ENCODE measurements around the gene SURF4. TPM values are rescaled to one million over a fixed set of nuclear protein-coding genes. Genes with fewer than 3 reads are reported as not detected.
"Not testable (repeated sequence)": the region's sequence is repeated elsewhere in the genome, so short reads cannot be mapped to it uniquely, and the experiment has no call there.

Gene SURF4
- total RNA-seq, 1 donor from 2014 or later: 66.5 TPM

GRCh38 chr9:133323991-133324703 lies 51.7 kb downstream of the SURF4 start:
- ATAC-seq (no peak), DNase-seq (no peak)

DNA sequence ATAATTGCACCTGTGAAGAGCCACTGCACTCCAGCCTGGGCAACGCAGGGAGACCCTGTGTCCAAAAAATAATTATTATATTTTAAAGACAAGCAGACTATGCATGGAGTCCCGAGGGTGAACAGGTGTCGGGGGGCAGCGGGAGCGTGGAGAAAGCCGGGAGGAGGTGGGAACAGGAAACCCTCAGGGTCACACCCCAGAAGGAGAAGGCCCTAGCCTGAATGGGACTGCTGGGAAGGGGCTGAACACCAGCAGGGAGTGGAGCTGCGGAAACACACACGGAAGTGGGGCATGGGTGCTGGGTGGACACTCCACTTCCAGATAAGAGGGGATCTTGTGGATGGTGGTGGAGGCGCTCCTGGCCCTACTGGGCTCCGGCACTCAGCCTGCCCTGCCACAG lies 52.6 kb downstream of the SURF4 start:
- ATAC-seq (no peak), DNase-seq (no peak)
- intact Hi-C loops (cut with micrococcal nuclease): no loop called here

More at GRCh38 chr9:133323991-133324703, 51.7 kb downstream of the SURF4 start:
- intact Hi-C loops (cut with micrococcal nuclease): no loop called here

- intact Hi-C loops (cut with micrococcal nuclease): no loop called here
Measured at GRCh38 chr9:133322701-133323100, 53.2 kb downstream of the SURF4 start.

GRCh38 chr9:133321411-133321935 lies 54.4 kb downstream of the SURF4 start:
- ATAC-seq (no peak), DNase-seq (no peak)
- intact Hi-C loops (cut with micrococcal nuclease): no loop called here

More at GRCh38 chr9:133322701-133323100, 53.2 kb downstream of the SURF4 start:
- no peak for ATAC-seq
- no peak for DNase-seq

- DNase-seq: no peak
- intact Hi-C loops (cut with micrococcal nuclease): no loop called here
- no peak for ATAC-seq
Measured at GRCh38 chr9:133320421-133320881, 55.4 kb downstream of the SURF4 start.

DNA sequence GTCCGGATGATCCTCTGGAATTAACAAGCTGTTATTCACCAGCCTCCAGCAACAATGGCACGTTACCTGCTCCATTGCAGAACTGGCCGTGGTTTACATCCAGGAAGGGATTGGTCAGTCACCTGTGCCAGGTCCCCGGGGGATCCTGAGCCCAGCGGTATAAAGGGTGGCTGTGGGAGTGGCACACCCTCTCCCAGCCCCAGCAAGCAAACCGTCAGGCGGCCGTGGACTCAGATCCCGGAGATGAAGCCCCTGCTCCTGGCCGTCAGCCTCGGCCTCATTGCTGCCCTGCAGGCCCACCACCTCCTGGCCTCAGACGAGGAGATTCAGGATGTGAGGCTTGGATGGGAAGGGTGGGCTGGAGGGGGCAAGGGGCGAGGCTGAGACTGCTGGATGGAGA lies 58.3 kb downstream of the SURF4 start:
- DNase-seq; ATAC-seq; intact Hi-C loops (cut with micrococcal nuclease): not testable (repeated sequence)

DNA sequence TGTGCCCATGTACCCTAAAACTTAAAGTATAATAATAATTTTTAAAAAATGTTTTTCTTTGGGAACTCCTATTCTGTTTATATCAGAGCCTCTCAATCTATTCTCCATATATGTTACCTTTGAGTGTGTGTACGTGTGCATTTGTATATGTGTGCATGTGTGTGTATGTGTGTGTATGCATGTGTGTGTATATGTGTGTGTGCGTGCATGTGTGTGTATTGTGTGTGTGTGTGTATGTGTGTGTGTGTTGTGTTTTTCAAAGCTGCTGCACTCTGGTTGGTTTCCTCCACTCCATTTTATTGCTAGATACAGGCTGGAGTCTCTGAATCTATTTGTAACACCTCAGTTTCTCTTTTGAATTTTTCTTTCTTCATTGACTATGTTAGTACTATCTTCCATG lies 59.9 kb downstream of the SURF4 start:
- ATAC-seq: no peak
- DNase-seq: no peak
- intact Hi-C loops (cut with micrococcal nuclease): no loop called here

Other genes starting within 250 kb of the SURF4 start
- gene GBGT1, start 212.1 kb downstream of the SURF4 start, total RNA-seq: 6.2 TPM
- gene OBP2B, start 166.8 kb downstream of the SURF4 start, total RNA-seq: not detected
- gene ABO, start 100.9 kb downstream of the SURF4 start, total RNA-seq: 1.7 TPM
- 11.9 TPM for gene SURF6, start 39.9 kb downstream of the SURF4 start, total RNA-seq
- 21.5 TPM for gene MED22, start 27.9 kb downstream of the SURF4 start, total RNA-seq
- gene RPL7A, start 27.8 kb downstream of the SURF4 start, total RNA-seq: 898 TPM
- gene SURF1, start 19.6 kb downstream of the SURF4 start, total RNA-seq: 64.3 TPM
- 14.5 TPM for gene SURF2, start 19.5 kb downstream of the SURF4 start, total RNA-seq
- 0.17 TPM for gene STKLD1, start 306 bp upstream of the SURF4 start, total RNA-seq
- 18.7 TPM for gene REXO4, start 42.0 kb upstream of the SURF4 start, total RNA-seq
- gene ADAMTS13, start 46.3 kb upstream of the SURF4 start, total RNA-seq: 3.1 TPM
- 11.8 TPM for gene CACFD1, start 83.9 kb upstream of the SURF4 start, total RNA-seq
- 2.4 TPM for gene SLC2A6, start 103.0 kb upstream of the SURF4 start, total RNA-seq
- gene MYMK, start 148.9 kb upstream of the SURF4 start, total RNA-seq: not detected
- 5.1 TPM for gene ADAMTSL2, start 158.6 kb upstream of the SURF4 start, total RNA-seq
- gene FAM163B, start 233.3 kb upstream of the SURF4 start, total RNA-seq: not detected

Measured in left ventricle myocardium superior (tissue), 1 donor.